PC-3 (cell line): Measurements from ENCODE around the gene USF2. TPM values are rescaled to one million over a fixed set of nuclear protein-coding genes. Genes with fewer than 3 reads are reported as not detected.

Experiments used
- ATAC-seq: fragments of 200-7000 bp; cut with Tn5 transposase; 2 replicates; pipeline ENCODE4 v1.9.1; 2020; ENCODE audit warnings: mild to moderate bottlenecking, moderate library complexity
- BruUV-seq: library from RNA; stranded (reverse); fragments of 400-500 nt; replicated peaks from 2 replicates; lab custom pipeline; 2021; lab: Mats Ljungman, UMichigan
- CTCF ChIA-PET: fragments of 300-600 bp; sonication (Branson Sonifier 250); formaldehyde crosslinking; loops from one replicate; lab custom pipeline; 2022; ENCODE audit warnings: antibody characterized with exemption; lab: Charles Lee
- POLR2A ChIA-PET: fragments of 300-600 bp; sonication (Branson Sonifier 250); formaldehyde crosslinking; loops from one replicate; lab custom pipeline; 2022; ENCODE audit warnings: antibody characterized with exemption; ENCODE audit not compliant: unreplicated experiment; lab: Charles Lee
- DNase-seq: peaks from one replicate; pipeline ENCODE4 v3.0.0-alpha.2; 2015
- H2AFZ ChIP-seq: fragments of 300-600 bp; sonication (generic); 2 replicates; pipeline ENCODE4 v1.6.0; 2016; ENCODE audit warnings: antibody characterized with exemption, low read length
- H3F3A ChIP-seq: fragments of 300-600 bp; sonication (generic); one replicate; pipeline ENCODE4 v1.6.0; 2017; ENCODE audit warnings: antibody characterized with exemption, low read length, control low read depth, mild to moderate bottlenecking; ENCODE audit not compliant: unreplicated experiment
- H3K27ac ChIP-seq: fragments of 300-600 bp; sonication (generic); 2 replicates; pipeline ENCODE4 v1.5.1; 2016; ENCODE audit warnings: mild to moderate bottlenecking, low read length
- H3K27me3 ChIP-seq: fragments of 300-600 bp; sonication (generic); 2 replicates; pipeline ENCODE4 v1.6.1; 2016; ENCODE audit warnings: low read length, mixed read lengths
- H3K36me3 ChIP-seq: fragments of 300-600 bp; sonication (generic); 2 replicates; pipeline ENCODE4 v1.6.1; 2016; ENCODE audit warnings: low read depth, mixed run types, low read length, mixed read lengths
- H3K4me1 ChIP-seq: fragments of 300-600 bp; sonication (generic); 2 replicates; pipeline ENCODE4 v1.5.1; 2016; ENCODE audit warnings: low read length; ENCODE audit not compliant: insufficient read depth
- H3K4me2 ChIP-seq: fragments of 300-600 bp; sonication (generic); 2 replicates; pipeline ENCODE4 v1.6.0; 2016; ENCODE audit warnings: low read length
- H3K4me3 ChIP-seq: fragments of 300-600 bp; sonication (generic); 2 replicates; pipeline ENCODE4 v1.5.1; 2016; ENCODE audit warnings: mild to moderate bottlenecking, low read length, mixed read lengths
- H3K79me2 ChIP-seq: fragments of 300-600 bp; sonication (generic); 2 replicates; pipeline ENCODE4 v1.6.1; 2017; ENCODE audit warnings: low read length, mixed read lengths
- H3K9ac ChIP-seq: fragments of 300-600 bp; sonication (generic); 2 replicates; pipeline ENCODE4 v1.6.0; 2016; ENCODE audit warnings: mild to moderate bottlenecking, low read length
- H3K9me2 ChIP-seq: fragments of 300-600 bp; sonication (generic); replicated peaks from 2 replicates; pipeline ENCODE4 v1.6.1; 2016; ENCODE audit warnings: mixed run types, low read length, mixed read lengths
- H3K9me3 ChIP-seq: fragments of 300-600 bp; sonication (generic); 2 replicates; pipeline ENCODE4 v1.6.1; 2016; ENCODE audit warnings: low read length, mixed read lengths
- H4K20me1 ChIP-seq: fragments of 300-600 bp; sonication (generic); 2 replicates; pipeline ENCODE4 v1.6.1; 2016; ENCODE audit warnings: low read length, mixed read lengths
- CTCF ChIP-seq: fragments of 300-600 bp; sonication (generic); conservative IDR thresholded peaks from 2 replicates; pipeline ENCODE4 v1.5.1; 2017; ENCODE audit warnings: antibody characterized with exemption, low read depth, mild to moderate bottlenecking, low read length
- EZH2 ChIP-seq: fragments of 300-600 bp; sonication (generic); IDR thresholded peaks from one replicate; pipeline ENCODE4 v1.6.1; 2017; ENCODE audit warnings: antibody characterized with exemption, mild to moderate bottlenecking, low read length; ENCODE audit not compliant: unreplicated experiment
- EZH2phosphoT487 ChIP-seq: fragments of 300-600 bp; sonication (generic); IDR thresholded peaks from 2 replicates; pipeline ENCODE4 v1.6.1; 2018; ENCODE audit warnings: mild to moderate bottlenecking, antibody characterized with exemption, low read length, borderline replicate concordance
- intact Hi-C: fragments of 100-400 bp; cut with micrococcal nuclease; formaldehyde crosslinking; loops from 2 replicates; pipeline ENCODE4 v1.9.0; 2023
- total RNA-seq: library from RNA; depleted of rRNA; stranded (reverse); fragments of >200 nt; gene quantifications from 2 replicates; pipeline ENCODE4 v1.2.3, GENCODE V29; 2014

The USF2 gene
- total RNA-seq, 1 experiment from 2014 or later = 102 TPM

GRCh38 chr19:35308910-35309309, 40.1 kb downstream of the USF2 start:
- ATAC-seq = no peak

GRCh38 chr19:35309481-35310279, 40.9 kb downstream of the USF2 start:
- H4K20me1 ChIP-seq = no peaks in the 10 kb centered on the region
- no peak overlapping the region for H2AFZ ChIP-seq
- no peaks in the 10 kb centered on the region for H3K79me2 ChIP-seq
- no peaks in the 10 kb centered on the region for H3F3A ChIP-seq
- H3K4me2 ChIP-seq = no peak overlapping the region
- H3K36me3 ChIP-seq = no peaks in the 10 kb centered on the region
- ChIA-PET POLR2A (no interaction called here), CTCF (no interaction called here)
- DNase-seq (no peak), ATAC-seq (no peak)
- TF ChIP-seq EZH2phosphoT487 (no peak), CTCF (no peak), EZH2 (no peak)
- H3K9me2 ChIP-seq = no peaks in the 10 kb centered on the region
- no TSS peak for BruUV-seq
- no peaks in the 10 kb centered on the region for H3K27me3 ChIP-seq
- H3K9ac ChIP-seq = no peak overlapping the region
- intact Hi-C loops = no loop called here
- no peaks in the 10 kb centered on the region for H3K4me1 ChIP-seq
- no peak overlapping the region for H3K27ac ChIP-seq
- H3K9me3 ChIP-seq = no peaks in the 10 kb centered on the region
- no peak overlapping the region for H3K4me3 ChIP-seq

More at GRCh38 chr19:35308910-35309309, 40.1 kb downstream of the USF2 start:
- no peak overlapping the region for H2AFZ ChIP-seq
- ChIA-PET CTCF (no interaction called here), POLR2A (no interaction called here)
- H3K4me2 ChIP-seq = no peak overlapping the region
- H3K9ac ChIP-seq = no peak overlapping the region
- no peaks in the 10 kb centered on the region for H3K9me3 ChIP-seq
- TF ChIP-seq EZH2 (no peak), EZH2phosphoT487 (no peak), CTCF (no peak)
- H4K20me1 ChIP-seq = no peaks in the 10 kb centered on the region
- no peaks in the 10 kb centered on the region for H3K36me3 ChIP-seq
- H3K4me1 ChIP-seq = no peaks in the 10 kb centered on the region
- no peak for DNase-seq
- intact Hi-C loops = no loop called here
- no TSS peak for BruUV-seq
- H3K79me2 ChIP-seq = no peaks in the 10 kb centered on the region
- no peaks in the 10 kb centered on the region for H3F3A ChIP-seq
- no peaks in the 10 kb centered on the region for H3K27me3 ChIP-seq
- no peaks in the 10 kb centered on the region for H3K9me2 ChIP-seq
- H3K27ac ChIP-seq = no peak overlapping the region
- H3K4me3 ChIP-seq = no peak overlapping the region

GRCh38 chr19:35310331-35310730, 41.6 kb downstream of the USF2 start:
- H3K27ac ChIP-seq = no peak overlapping the region
- no peak for DNase-seq
- H3F3A ChIP-seq = no peaks in the 10 kb centered on the region
- no peak overlapping the region for H3K4me2 ChIP-seq
- ChIA-PET CTCF (no interaction called here), POLR2A (no interaction called here)
- TF ChIP-seq CTCF = no peak
- no peak for TF ChIP-seq EZH2
- no peak for TF ChIP-seq EZH2phosphoT487
- H3K4me3 ChIP-seq = no peak overlapping the region
- no peaks in the 10 kb centered on the region for H3K36me3 ChIP-seq
- H2AFZ ChIP-seq = no peak overlapping the region
- H3K9ac ChIP-seq = no peak overlapping the region
- no peaks in the 10 kb centered on the region for H3K27me3 ChIP-seq
- H3K9me3 ChIP-seq = no peaks in the 10 kb centered on the region
- H3K79me2 ChIP-seq = no peaks in the 10 kb centered on the region
- no peaks in the 10 kb centered on the region for H3K9me2 ChIP-seq
- intact Hi-C loops = no loop called here
- BruUV-seq = no TSS peak
- H3K4me1 ChIP-seq = no peaks in the 10 kb centered on the region
- no peak for ATAC-seq
- no peaks in the 10 kb centered on the region for H4K20me1 ChIP-seq
